Sigmoid colon (tissue), 4 donors: ENCODE measurements around the gene DCAF4.

ENCODE experiments used
- CTCF ChIP-seq, 4 experiments: fragments of 450-650 bp in 3 of 4; fragments of 200-600 bp in 1 of 4; IDR thresholded peaks; one replicate each; pipeline ENCODE4 v1.5.1; 2016 to 2019; ENCODE audit warnings: antibody characterized with exemption in 4 of 4, mild to moderate bottlenecking in 3 of 4, moderate library complexity in 2 of 4
- EP300 ChIP-seq, 4 donors: sonication (generic); formaldehyde crosslinking; IDR thresholded peaks; one replicate each; pipeline ENCODE4 v1.6.1; 2017; ENCODE audit warnings: antibody characterized with exemption in 4 of 4
- POLR2A ChIP-seq, 2 donors: fragments of 450-650 bp; IDR thresholded peaks; one replicate each; pipeline ENCODE4 v1.6.1; 2016; ENCODE audit warnings: antibody characterized with exemption in 2 of 2, mild to moderate bottlenecking in 2 of 2, moderate library complexity in 2 of 2

- TF ChIP-seq CTCF (IDR thresholded peaks at IDR 0.05), result no peak
- no peak for TF ChIP-seq POLR2A (IDR thresholded peaks at IDR 0.05)
- no peak for TF ChIP-seq EP300 (IDR thresholded peaks at IDR 0.05)
These were observed 46.1 kb upstream of the DCAF4 start for GRCh38 chr14:72880164-72880563.
